Measurements from ENCODE around the gene FRMPD4. TPM values are rescaled to one million over a fixed set of nuclear protein-coding genes. Genes with fewer than 3 reads are reported as not detected.

The FRMPD4 gene
- total RNA-seq, 1 experiment from 2014 or later, result not detected

- no peak overlapping the region for H2AFZ ChIP-seq
- H3K79me2 ChIP-seq (ENCODE audit: low read depth), result no peaks in the 10 kb centered on the region
- no peaks in the 10 kb centered on the region for H3F3A ChIP-seq (ENCODE audit: insufficient read depth, low read depth)
- no peak overlapping the region for H3K27ac ChIP-seq
- intact Hi-C loops (cut with micrococcal nuclease; ENCODE audit: unreplicated experiment), result no loop called here
- H3K9me2 ChIP-seq (ENCODE audit: insufficient read depth), result no peaks in the 10 kb centered on the region
- no peaks in the 10 kb centered on the region for H3K36me3 ChIP-seq (ENCODE audit: low read depth)
- TF ChIP-seq EZH2 (IDR thresholded peaks at IDR 0.05; ENCODE audit: low read depth) (no peak), CTCF (conservative IDR thresholded peaks at IDR 0.05) (no peak)
- DNase-seq, result no peak
- H3K27me3 ChIP-seq (ENCODE audit: insufficient read depth, low read depth), result no peaks in the 10 kb centered on the region; the same call in 1 of the 2 replicates
- peak overlapping the region; percentile 36 for H3K4me2 ChIP-seq
- H4K20me1 ChIP-seq (ENCODE audit: insufficient read depth), result no peaks in the 10 kb centered on the region
- ChIA-PET POLR2A (ENCODE audit: unreplicated experiment) (no interaction called here), CTCF (no interaction called here)
- H3K4me3 ChIP-seq, result no peak overlapping the region
- H3K9me3 ChIP-seq (ENCODE audit: insufficient read depth, low read depth), result no peaks in the 10 kb centered on the region
- no peaks in the 10 kb centered on the region for H3K4me1 ChIP-seq (replicated peaks; ENCODE audit: insufficient read depth)
- BruUV-seq (replicated peaks), result no TSS peak
These were observed 317 bp upstream of the FRMPD4 start for GRCh38 chrX:12137951-12138360.

- no peaks in the 10 kb centered on the region for H4K20me1 ChIP-seq (ENCODE audit: insufficient read depth)
- H3K9me3 ChIP-seq (ENCODE audit: insufficient read depth, low read depth), result no peaks in the 10 kb centered on the region
- ChIA-PET POLR2A (ENCODE audit: unreplicated experiment) (no interaction called here), CTCF (no interaction called here)
- no peak overlapping the region for H3K4me2 ChIP-seq
- H3K79me2 ChIP-seq (ENCODE audit: low read depth), result no peaks in the 10 kb centered on the region
- TF ChIP-seq EZH2 (IDR thresholded peaks at IDR 0.05; ENCODE audit: low read depth) (no peak), CTCF (conservative IDR thresholded peaks at IDR 0.05) (no peak)
- H3K4me3 ChIP-seq, result no peak overlapping the region
- no peaks in the 10 kb centered on the region for H3K4me1 ChIP-seq (replicated peaks; ENCODE audit: insufficient read depth)
- DNase-seq, result no peak
- intact Hi-C loops (cut with micrococcal nuclease; ENCODE audit: unreplicated experiment), result no loop called here
- H3K9me2 ChIP-seq (ENCODE audit: insufficient read depth), result no peaks in the 10 kb centered on the region
- no peaks in the 10 kb centered on the region for H3K36me3 ChIP-seq (ENCODE audit: low read depth)
- H2AFZ ChIP-seq, result no peak overlapping the region
- no peaks in the 10 kb centered on the region; the same call in 1 of the 2 replicates for H3K27me3 ChIP-seq (ENCODE audit: insufficient read depth, low read depth)
- no peak overlapping the region for H3K27ac ChIP-seq
- no peaks in the 10 kb centered on the region for H3F3A ChIP-seq (ENCODE audit: insufficient read depth, low read depth)
- no TSS peak for BruUV-seq (replicated peaks)
These were observed 1.8 kb downstream of the FRMPD4 start for GRCh38 chrX:12139934-12140611.

DNA sequence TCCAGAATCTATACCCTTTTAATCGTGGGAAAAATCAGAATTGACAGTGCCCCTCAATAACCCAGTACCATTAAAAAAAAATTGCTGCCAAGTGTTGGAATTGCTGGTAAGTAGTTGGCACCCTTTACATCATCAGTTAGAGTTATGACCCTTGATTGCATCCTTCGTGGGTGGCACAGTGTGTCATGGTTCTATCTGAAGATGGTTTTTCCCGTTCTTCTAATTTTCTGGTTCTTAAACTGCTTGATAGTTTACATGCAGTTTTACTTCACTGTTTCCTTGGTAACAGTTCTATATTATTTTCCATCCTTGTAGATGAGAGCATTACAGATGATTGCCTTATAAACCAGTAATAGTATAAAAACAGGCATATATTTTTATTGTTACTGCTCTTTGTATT is 3.2 kb downstream of the FRMPD4 start:
- ChIA-PET CTCF (no interaction called here), POLR2A (ENCODE audit: unreplicated experiment) (no interaction called here)
- H4K20me1 ChIP-seq (ENCODE audit: insufficient read depth), result no peaks in the 10 kb centered on the region
- H3K27ac ChIP-seq, result no peak overlapping the region
- H3F3A ChIP-seq (ENCODE audit: insufficient read depth, low read depth), result no peaks in the 10 kb centered on the region
- H3K4me3 ChIP-seq, result no peak overlapping the region
- H3K36me3 ChIP-seq (ENCODE audit: low read depth), result no peaks in the 10 kb centered on the region
- H3K4me2 ChIP-seq, result no peak overlapping the region
- no peaks in the 10 kb centered on the region for H3K79me2 ChIP-seq (ENCODE audit: low read depth)
- intact Hi-C loops (cut with micrococcal nuclease; ENCODE audit: unreplicated experiment), result no loop called here
- H3K9me2 ChIP-seq (ENCODE audit: insufficient read depth), result no peaks in the 10 kb centered on the region
- no peaks in the 10 kb centered on the region for H3K4me1 ChIP-seq (replicated peaks; ENCODE audit: insufficient read depth)
- no peaks in the 10 kb centered on the region; the same call in 1 of the 2 replicates for H3K27me3 ChIP-seq (ENCODE audit: insufficient read depth, low read depth)
- no peaks in the 10 kb centered on the region for H3K9me3 ChIP-seq (ENCODE audit: insufficient read depth, low read depth)
- no peak for TF ChIP-seq CTCF (conservative IDR thresholded peaks at IDR 0.05)
- BruUV-seq (replicated peaks), result no TSS peak
- DNase-seq, result no peak
- no peak overlapping the region for H2AFZ ChIP-seq

All from PC-9 (cell line).